ENCODE data around the gene NPM1. TPM values are rescaled to one million over a fixed set of nuclear protein-coding genes. Genes with fewer than 3 reads are reported as not detected.

NPM1 gene
- total and polyA plus RNA-seq, 2 donors (not counting 1 experiment from before 2014, with no cell fraction given): 158 to 920 TPM

DNA sequence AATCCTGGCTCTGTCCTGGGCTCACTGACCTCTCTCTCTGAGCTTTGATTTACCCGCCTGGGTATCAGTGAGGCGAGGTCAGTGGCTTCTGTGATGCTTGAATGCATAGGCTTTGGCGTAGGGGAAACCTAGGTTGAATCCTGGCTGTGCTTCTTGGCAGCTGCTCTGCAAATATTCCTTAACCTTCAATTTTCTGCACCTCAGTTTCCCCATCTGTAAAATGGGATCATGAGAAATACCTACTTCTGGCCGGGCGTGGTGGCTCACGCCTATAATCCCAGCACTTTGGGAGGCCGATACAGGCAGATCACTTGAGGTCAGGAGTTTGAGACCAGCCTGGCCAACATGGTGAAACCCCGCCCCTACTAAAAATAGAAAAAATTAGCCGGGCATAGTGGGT lies 39.0 kb downstream of the NPM1 start:
- Mint-ChIP-seq H3K27me3 (peaks cover 10% of the 10 kb centered on the region), H3K27ac (no peak overlapping the region), H3K4me1 (no peaks in the 10 kb centered on the region), H3K4me3 (no peak overlapping the region), H3K9me3 (ENCODE audit: insufficient read depth) (no peaks in the 10 kb centered on the region)
- TF ChIP-seq, protein P1, sequence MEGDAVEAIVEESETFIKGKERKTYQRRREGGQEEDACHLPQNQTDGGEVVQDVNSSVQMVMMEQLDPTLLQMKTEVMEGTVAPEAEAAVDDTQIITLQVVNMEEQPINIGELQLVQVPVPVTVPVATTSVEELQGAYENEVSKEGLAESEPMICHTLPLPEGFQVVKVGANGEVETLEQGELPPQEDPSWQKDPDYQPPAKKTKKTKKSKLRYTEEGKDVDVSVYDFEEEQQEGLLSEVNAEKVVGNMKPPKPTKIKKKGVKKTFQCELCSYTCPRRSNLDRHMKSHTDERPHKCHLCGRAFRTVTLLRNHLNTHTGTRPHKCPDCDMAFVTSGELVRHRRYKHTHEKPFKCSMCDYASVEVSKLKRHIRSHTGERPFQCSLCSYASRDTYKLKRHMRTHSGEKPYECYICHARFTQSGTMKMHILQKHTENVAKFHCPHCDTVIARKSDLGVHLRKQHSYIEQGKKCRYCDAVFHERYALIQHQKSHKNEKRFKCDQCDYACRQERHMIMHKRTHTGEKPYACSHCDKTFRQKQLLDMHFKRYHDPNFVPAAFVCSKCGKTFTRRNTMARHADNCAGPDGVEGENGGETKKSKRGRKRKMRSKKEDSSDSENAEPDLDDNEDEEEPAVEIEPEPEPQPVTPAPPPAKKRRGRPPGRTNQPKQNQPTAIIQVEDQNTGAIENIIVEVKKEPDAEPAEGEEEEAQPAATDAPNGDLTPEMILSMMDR (IDR thresholded peaks at IDR 0.05): no peak
- TF ChIP-seq EZH2 (IDR thresholded peaks at IDR 0.05; ENCODE audit: borderline replicate concordance, insufficient read depth, low read depth, low read length, poor library complexity, severe bottlenecking): no peak
- 96% methylated on average over 6 of the region's 9 CpGs for WGBS (ENCODE audit: insufficient coverage)
- Histone ChIP-seq H3K27ac (ENCODE audit: low read length in 2 of 2) (no peak overlapping the region), H3K4me1 (ENCODE audit: control insufficient read depth in 2 of 2, insufficient read depth in 2 of 2, low read length in 2 of 2) (no peaks in the 10 kb centered on the region), H3K27me3 (replicated peaks in 1 of 4; ENCODE audit: control extremely low read depth in 1 of 4, control insufficient read depth in 3 of 4, insufficient read depth in 4 of 4, low read length in 3 of 4) (peaks cover 0 to 10% (median 0%) of the 10 kb centered on the region in 4 experiments), H3K4me3 (ENCODE audit: control extremely low read depth in 1 of 5, extremely low read depth in 1 of 5, insufficient read depth in 1 of 5, low read depth in 2 of 5, low read length in 4 of 5) (no peak overlapping the region), H3K36me3 (replicated peaks in 1 of 2; ENCODE audit: control extremely low read depth in 1 of 2, control insufficient read depth in 1 of 2, extremely low read depth in 1 of 2, insufficient read depth in 2 of 2, low read length in 1 of 2) (no peaks in the 10 kb centered on the region), H2AFZ (ENCODE audit: insufficient read depth, low read depth, low read length, poor library complexity, severe bottlenecking) (no peak overlapping the region), H3K79me2 (ENCODE audit: control insufficient read depth, insufficient read depth, low read length) (no peaks in the 10 kb centered on the region), H4K20me1 (ENCODE audit: control insufficient read depth, insufficient read depth, low read length, poor library complexity, severe bottlenecking) (no peaks in the 10 kb centered on the region), H3K9ac (ENCODE audit: low read length) (no peak overlapping the region), H3K4me2 (replicated peaks; ENCODE audit: low read depth, low read length, poor library complexity, severe bottlenecking) (no peak overlapping the region), H3K9me3 (ENCODE audit: control extremely low read depth in 1 of 3, control insufficient read depth in 2 of 3, insufficient read depth in 1 of 3, low read length in 2 of 3) (no peaks in the 10 kb centered on the region)
- DNase-seq: no peak
- POLR2A ChIA-PET: no interaction called here
- CTCF ChIA-PET: no interaction called here
- no peak for ATAC-seq (ENCODE audit: low read depth)
- intact Hi-C loops (cut with micrococcal nuclease): no loop called here

DNA sequence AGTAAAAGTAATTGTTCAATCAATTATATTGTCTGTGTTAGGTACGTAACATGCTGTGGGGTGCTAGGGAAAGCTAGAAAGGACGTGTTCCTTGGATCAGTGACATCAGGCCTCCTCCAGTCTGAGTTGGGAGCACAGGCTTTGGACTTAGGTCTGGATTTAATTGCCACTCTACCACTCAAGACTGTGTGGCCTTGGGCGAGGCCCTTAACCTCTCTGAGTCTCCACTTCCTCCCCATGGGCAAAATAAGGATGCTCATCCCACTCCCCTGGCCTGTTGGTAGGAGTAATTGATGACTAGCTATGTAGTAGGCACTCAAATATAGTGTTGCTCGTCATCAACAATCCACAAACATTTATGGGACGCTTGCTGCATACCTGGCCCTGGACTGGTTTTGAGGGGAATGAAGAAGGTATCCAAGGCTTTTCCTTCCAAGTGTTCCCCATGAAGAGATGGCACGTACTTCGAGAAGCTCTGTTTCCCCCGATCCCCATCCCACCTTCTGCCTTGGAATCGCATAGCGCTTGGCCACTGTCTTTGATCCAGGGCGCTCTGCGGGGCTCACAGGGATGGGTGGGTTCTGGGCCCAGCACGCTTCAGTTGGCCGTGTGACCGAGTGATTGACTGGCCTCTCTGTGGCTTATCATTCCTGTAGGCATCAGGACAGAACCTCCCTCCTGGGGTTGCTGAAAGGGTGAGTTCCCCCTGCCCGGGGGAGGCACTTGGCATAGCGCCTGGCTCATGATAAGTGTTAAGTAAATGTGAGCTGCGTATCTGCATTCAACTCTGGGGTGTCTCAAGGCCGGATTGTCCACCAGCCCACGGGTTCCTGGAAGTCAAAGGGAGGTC lies 39.9 kb downstream of the NPM1 start:
- POLR2A ChIA-PET: no interaction called here

More for the DNA sequence above, 39.9 kb downstream of the NPM1 start:
- H3K27ac ChIP-seq (ENCODE audit: low read length in 2 of 2): no peak overlapping the region
- DNase-seq: no peak
- Mint-ChIP-seq H3K9me3 (ENCODE audit: insufficient read depth) (no peaks in the 10 kb centered on the region), H3K27me3 (peaks cover 9% of the 10 kb centered on the region), H3K27ac (no peak overlapping the region), H3K4me1 (no peaks in the 10 kb centered on the region), H3K4me3 (no peak overlapping the region)
- H3K79me2 ChIP-seq (ENCODE audit: control insufficient read depth, insufficient read depth, low read length): no peaks in the 10 kb centered on the region
- no peak overlapping the region for H3K9ac ChIP-seq (ENCODE audit: low read length)
- no peaks in the 10 kb centered on the region for H3K9me3 ChIP-seq (ENCODE audit: control extremely low read depth in 1 of 3, control insufficient read depth in 2 of 3, insufficient read depth in 1 of 3, low read length in 2 of 3)
- no peak for TF ChIP-seq EZH2 (IDR thresholded peaks at IDR 0.05; ENCODE audit: borderline replicate concordance, insufficient read depth, low read depth, low read length, poor library complexity, severe bottlenecking)
- TF ChIP-seq, protein P1 (IDR thresholded peaks at IDR 0.05): no peak
- no peak for ATAC-seq (ENCODE audit: low read depth)
- 87% methylated on average over 17 of the region's 20 CpGs for WGBS (ENCODE audit: insufficient coverage)
- H3K4me3 ChIP-seq (ENCODE audit: control extremely low read depth in 1 of 5, extremely low read depth in 1 of 5, insufficient read depth in 1 of 5, low read depth in 2 of 5, low read length in 4 of 5): no peak overlapping the region
- H3K27me3 ChIP-seq (replicated peaks in 1 of 4; ENCODE audit: control extremely low read depth in 1 of 4, control insufficient read depth in 3 of 4, insufficient read depth in 4 of 4, low read length in 3 of 4): peaks cover 0 to 5% (median 0%) of the 10 kb centered on the region in 4 experiments
- CTCF ChIA-PET: no interaction called here
- H2AFZ ChIP-seq (ENCODE audit: insufficient read depth, low read depth, low read length, poor library complexity, severe bottlenecking): no peak overlapping the region
- no peaks in the 10 kb centered on the region for H3K4me1 ChIP-seq (ENCODE audit: control insufficient read depth in 2 of 2, insufficient read depth in 2 of 2, low read length in 2 of 2)
- H3K36me3 ChIP-seq (replicated peaks in 1 of 2; ENCODE audit: control extremely low read depth in 1 of 2, control insufficient read depth in 1 of 2, extremely low read depth in 1 of 2, insufficient read depth in 2 of 2, low read length in 1 of 2): no peaks in the 10 kb centered on the region
- H3K4me2 ChIP-seq (replicated peaks; ENCODE audit: low read depth, low read length, poor library complexity, severe bottlenecking): no peak overlapping the region
- H4K20me1 ChIP-seq (ENCODE audit: control insufficient read depth, insufficient read depth, low read length, poor library complexity, severe bottlenecking): no peaks in the 10 kb centered on the region
- intact Hi-C loops (cut with micrococcal nuclease): no loop called here

All from B cell (primary cell).